Activated CD8-positive, alpha-beta T cell treated with anti-CD3 and anti-CD28 coated beads for 36 hours (primary cell): ENCODE data around the gene ANXA5. TPM values are rescaled to one million over a fixed set of nuclear protein-coding genes. Genes with fewer than 3 reads are reported as not detected.

ENCODE experiments used
- ATAC-seq: fragments of 200-7000 bp; cut with Tn5 transposase; one replicate; pipeline ENCODE4 v1.10.0; 2021; ENCODE audit warnings: mild to moderate bottlenecking, moderate library complexity
- CTCF ChIA-PET: fragments of 350-600 bp; sonication (Branson Sonifier 250); formaldehyde crosslinking; loops from one replicate; lab custom pipeline; 2021; ENCODE audit warnings: antibody characterized with exemption; lab: Charles Lee
- POLR2A ChIA-PET: fragments of 350-600 bp; sonication (Branson Sonifier 250); formaldehyde crosslinking; loops from one replicate; lab custom pipeline; 2021; ENCODE audit warnings: antibody characterized with exemption; lab: Charles Lee
- DNase-seq: peaks from one replicate; pipeline ENCODE4 v3.0.0-alpha.2; 2020
- H3K27ac Mint-ChIP-seq: one replicate; pipeline ENCODE4 v1.8.0; 2021; ENCODE audit warnings: mild to moderate bottlenecking, mixed read lengths
- H3K27me3 Mint-ChIP-seq: one replicate; pipeline ENCODE4 v1.8.0; 2021; ENCODE audit warnings: mixed read lengths
- H3K36me3 Mint-ChIP-seq: one replicate; pipeline ENCODE4 v1.8.0; 2021; ENCODE audit warnings: low read depth, mixed read lengths
- H3K4me1 Mint-ChIP-seq: one replicate; pipeline ENCODE4 v1.8.0; 2021; ENCODE audit warnings: low read depth, mixed read lengths
- H3K4me3 Mint-ChIP-seq: one replicate; pipeline ENCODE4 v1.8.0; 2021; ENCODE audit warnings: mild to moderate bottlenecking, moderate library complexity, mixed read lengths
- H3K9me3 Mint-ChIP-seq: one replicate; pipeline ENCODE4 v1.8.0; 2021; ENCODE audit warnings: mixed read lengths
- CTCF ChIP-seq: fragments of 200-600 bp; IDR thresholded peaks from one replicate; pipeline ENCODE4 v1.8.0; 2022; ENCODE audit warnings: antibody characterized with exemption, mild to moderate bottlenecking
- intact Hi-C: fragments of 100-400 bp; cut with micrococcal nuclease; formaldehyde crosslinking; loops from one replicate; pipeline ENCODE4 v1.10.0; 2022
- total RNA-seq, 2 experiments: library from RNA; stranded (reverse); gene quantifications; one replicate each; pipeline ENCODE4 v1.2.3, GENCODE V29; 2021

ANXA5 gene
- total RNA-seq, 2 experiments from 2014 or later: 31.4 to 34.1 TPM

DNA sequence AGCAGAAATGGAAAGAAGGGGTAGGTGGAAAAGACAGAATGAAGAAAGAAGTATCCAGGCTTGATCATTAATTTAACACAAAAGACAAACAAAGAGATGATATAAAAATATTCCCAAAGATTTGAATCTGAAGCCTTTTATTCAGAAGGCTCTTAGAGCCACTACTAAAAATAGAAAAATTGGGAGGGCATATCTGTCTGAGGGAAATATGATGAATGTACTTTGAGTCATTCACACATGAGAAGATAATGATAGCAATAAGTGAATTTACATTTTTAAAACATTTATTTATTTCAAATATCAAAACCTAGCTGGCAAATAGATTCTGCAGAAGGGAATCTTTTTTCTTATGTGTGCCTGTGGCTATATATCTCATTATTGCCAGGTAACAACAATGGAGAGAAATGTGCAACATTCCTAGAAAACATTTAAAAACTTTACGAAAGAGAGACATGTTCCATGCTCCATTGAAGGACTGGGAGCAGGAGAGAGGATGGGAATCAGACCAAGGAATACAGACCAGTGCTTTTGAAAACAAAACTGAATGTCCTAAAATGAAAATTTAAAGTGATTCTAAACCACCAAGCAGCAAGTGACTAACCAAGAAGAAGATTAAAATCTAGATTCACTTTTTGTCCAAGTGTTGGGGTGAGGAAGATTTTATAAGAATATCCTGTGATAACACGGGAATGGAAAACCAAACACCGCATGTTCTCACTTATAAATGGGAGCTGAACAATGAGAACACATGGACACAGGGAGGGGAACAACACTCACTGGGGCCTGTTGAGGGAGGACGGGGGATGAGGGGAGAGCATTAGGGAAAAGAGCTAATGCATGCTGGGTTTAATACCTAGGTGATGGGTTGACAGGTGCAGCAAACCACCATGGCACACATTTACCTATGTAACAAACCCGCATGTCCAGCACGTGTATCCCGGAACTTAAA is 41.2 kb downstream of the ANXA5 start:
- ATAC-seq (no peak), DNase-seq (no peak)
- CTCF ChIA-PET: interaction anchor here (1.3 to 2.0 kb wide), 2 partner anchors 17 to 285 kb away, joined by 4 to 7 read pairs; no protein-coding TSS in a partner anchor
- no peak for TF ChIP-seq CTCF
- H3K27ac Mint-ChIP-seq: no peak overlapping the region
- H3K36me3 Mint-ChIP-seq: no peaks in the 10 kb centered on the region
- H3K4me3 Mint-ChIP-seq: no peak overlapping the region
- peaks cover 5% of the 10 kb centered on the region for H3K27me3 Mint-ChIP-seq
- POLR2A ChIA-PET: no interaction called here
- H3K4me1 Mint-ChIP-seq: no peaks in the 10 kb centered on the region
- intact Hi-C loops: loop anchor here (10.0 kb wide), 2 partner anchors 171 to 281 kb away; no protein-coding TSS in a partner anchor
- no peaks in the 10 kb centered on the region for H3K9me3 Mint-ChIP-seq

DNA sequence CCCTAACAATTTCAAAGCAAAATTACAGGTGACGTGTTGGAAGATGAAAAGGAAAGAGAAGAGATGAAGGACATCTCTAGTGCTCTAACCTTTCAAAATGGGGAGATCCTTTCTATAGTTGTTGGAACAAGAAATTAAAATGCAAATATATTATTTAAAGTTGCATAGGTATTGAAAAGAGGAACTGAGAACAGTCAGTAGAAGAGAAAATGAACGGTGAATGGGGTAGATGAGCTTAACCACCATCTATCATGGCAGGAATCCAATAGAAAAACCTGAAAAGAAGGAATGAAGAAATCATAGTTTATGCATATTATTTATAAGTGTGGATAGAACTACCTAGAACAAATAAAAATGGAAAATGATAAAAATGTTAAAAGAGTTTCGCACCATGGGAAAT is 42.0 kb downstream of the ANXA5 start:
- TF ChIP-seq CTCF: no peak
- intact Hi-C loops: loop anchor here (10.0 kb wide), 2 partner anchors 170 to 280 kb away; no protein-coding TSS in a partner anchor
- no peaks in the 10 kb centered on the region for H3K4me1 Mint-ChIP-seq
- H3K9me3 Mint-ChIP-seq: no peaks in the 10 kb centered on the region
- CTCF ChIA-PET: interaction anchor here (2.0 kb wide), 1 partner anchor 284 kb away, joined by 7 read pairs; no protein-coding TSS in a partner anchor
- H3K36me3 Mint-ChIP-seq: no peaks in the 10 kb centered on the region
- H3K4me3 Mint-ChIP-seq: no peak overlapping the region
- DNase-seq (no peak), ATAC-seq (no peak)
- POLR2A ChIA-PET: no interaction called here
- peaks cover 3% of the 10 kb centered on the region for H3K27me3 Mint-ChIP-seq
- H3K27ac Mint-ChIP-seq: no peak overlapping the region

DNA sequence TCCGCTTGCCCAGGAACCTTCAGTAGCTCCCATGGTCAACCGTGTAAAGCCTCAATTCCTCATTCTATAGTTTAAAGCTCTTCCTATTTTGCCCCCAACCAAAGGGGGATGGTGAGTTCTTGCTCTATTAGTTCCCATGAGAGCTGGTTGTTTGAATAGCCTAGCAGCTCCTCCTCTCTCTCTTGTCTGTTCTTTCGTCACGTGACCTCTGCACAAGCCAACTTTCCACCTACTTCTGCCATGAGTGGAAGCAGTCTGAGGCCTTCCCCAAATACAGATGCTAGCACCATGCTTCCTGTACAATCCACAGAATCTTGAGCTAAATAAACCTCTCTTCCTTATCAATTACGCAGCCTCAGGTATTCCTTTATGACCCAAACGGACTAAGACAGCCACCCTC is 42.8 kb downstream of the ANXA5 start:
- Mint-ChIP-seq H3K27me3 (peaks cover 5% of the 10 kb centered on the region), H3K27ac (no peak overlapping the region), H3K9me3 (no peaks in the 10 kb centered on the region), H3K36me3 (no peaks in the 10 kb centered on the region), H3K4me3 (no peak overlapping the region), H3K4me1 (no peaks in the 10 kb centered on the region)
- POLR2A ChIA-PET: no interaction called here
- TF ChIP-seq CTCF: no peak
- ATAC-seq (no peak), DNase-seq (no peak)
- CTCF ChIA-PET: interaction anchor here (0.9 kb wide), 2 partner anchors 17 to 192 kb away, joined by 3 to 4 read pairs; no protein-coding TSS in a partner anchor
- intact Hi-C loops: loop anchor here (10.0 kb wide), 2 partner anchors 169 to 279 kb away; no protein-coding TSS in a partner anchor

DNA sequence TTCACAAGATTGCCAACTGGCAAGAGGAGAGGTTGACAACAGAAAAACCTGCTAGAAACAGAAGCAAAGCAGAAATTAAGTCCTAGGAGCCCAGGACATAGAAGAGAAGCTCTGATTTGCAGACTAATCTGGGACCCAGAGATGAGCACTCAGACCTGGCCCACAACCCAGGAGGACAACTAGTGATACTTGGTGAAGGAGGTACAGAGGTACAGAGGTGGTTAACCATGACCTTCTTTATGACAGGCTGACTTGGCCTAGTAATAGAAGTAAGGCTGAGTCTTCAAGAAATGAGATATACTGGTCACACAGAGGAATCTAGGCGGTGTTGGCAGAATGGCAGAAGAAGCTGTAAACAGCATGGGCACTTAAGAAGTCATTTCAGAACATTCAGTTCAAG is 43.6 kb downstream of the ANXA5 start:
- no peak for ATAC-seq
- peaks cover 5% of the 10 kb centered on the region for H3K27me3 Mint-ChIP-seq
- no peak overlapping the region for H3K4me3 Mint-ChIP-seq
- no peaks in the 10 kb centered on the region for H3K36me3 Mint-ChIP-seq
- ChIA-PET CTCF (interaction anchor here (0.8 to 0.9 kb wide), 3 partner anchors 16 to 282 kb away, joined by 3 to 4 read pairs (median 3); no protein-coding TSS in a partner anchor), POLR2A (no interaction called here)
- H3K4me1 Mint-ChIP-seq: no peaks in the 10 kb centered on the region
- TF ChIP-seq CTCF: no peak
- H3K9me3 Mint-ChIP-seq: no peaks in the 10 kb centered on the region
- DNase-seq: no peak
- intact Hi-C loops: loop anchor here (10.0 kb wide), 2 partner anchors 168 to 278 kb away; no protein-coding TSS in a partner anchor
- no peak overlapping the region for H3K27ac Mint-ChIP-seq
